ENCODE measurements around the gene RICTOR. TPM values are rescaled to one million over a fixed set of nuclear protein-coding genes. Genes with fewer than 3 reads are reported as not detected.

RICTOR gene
- total and polyA plus RNA-seq, 4 experiments from 2014 or later = 6.7 to 94.9 (median 51.8) TPM

DNA sequence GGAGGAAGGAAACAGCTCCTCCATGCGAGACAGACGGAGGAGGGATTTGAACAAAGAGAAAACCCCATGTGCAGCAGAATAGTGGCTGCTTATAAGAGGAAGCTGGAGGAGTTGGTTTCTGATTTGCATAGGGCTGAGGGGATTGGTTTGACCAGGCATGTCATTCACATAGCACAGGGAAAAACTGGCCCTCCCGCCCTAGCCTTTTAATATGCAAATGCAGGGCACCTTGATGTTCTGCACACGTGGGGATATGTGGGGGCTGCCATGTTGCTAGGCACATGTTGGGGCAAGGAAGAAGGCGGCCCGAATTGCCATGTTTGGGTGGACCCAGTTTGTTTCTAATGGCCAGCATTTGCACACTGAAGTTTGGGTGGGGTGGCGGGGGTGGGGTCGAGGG lies 186.2 kb downstream of the RICTOR start:
- Mint-ChIP-seq H3K36me3 (no peaks in the 10 kb centered on the region), H3K9me3 (peaks cover 0 to 3% (median 2%) of the 10 kb centered on the region in 8 donors), H3K27me3 (peaks cover 12 to 14% of the 10 kb centered on the region in 2 donors), H3K4me1 (peaks cover 0 to 1% (median 0%) of the 10 kb centered on the region in 4 donors), H3K4me3 (no peak overlapping the region), H3K27ac (no peak overlapping the region)
- Histone ChIP-seq H3K9me3 (ENCODE audit: control insufficient read depth in 1 of 2, low read length in 2 of 2) (no peaks in the 10 kb centered on the region), H3K4me3 (ENCODE audit: low read length in 2 of 2) (no peak overlapping the region), H3K4me1 (ENCODE audit: insufficient read depth, low read length) (no peaks in the 10 kb centered on the region), H3K27me3 (ENCODE audit: insufficient read depth, low read length) (peaks cover 5% of the 10 kb centered on the region), H3K27ac (ENCODE audit: low read depth, low read length) (no peak overlapping the region), H3K36me3 (ENCODE audit: insufficient read depth, low read length) (no peaks in the 10 kb centered on the region)
- ChIA-PET POLR2A (ENCODE audit: partially characterized antibody) (no interaction called here), CTCF (ENCODE audit: partially characterized antibody) (no interaction called here)
- no peak for DNase-seq
- intact Hi-C loops (cut with micrococcal nuclease) = no loop called here

Other genes starting within 250 kb of the RICTOR start
- gene OSMR, start 228.4 kb downstream of the RICTOR start, total RNA-seq = not detected
- under 1 TPM in 1 of 2 donors, not detected in 1; 0.37 TPM for gene OSMR, start 228.4 kb downstream of the RICTOR start, polyA plus RNA-seq
- gene FYB1, start 145.2 kb upstream of the RICTOR start, total RNA-seq = 100 to 1,000 TPM; 571 to 596 TPM
- 100 to 1,000 TPM; 184 to 414 TPM for gene FYB1, start 145.2 kb upstream of the RICTOR start, polyA plus RNA-seq

All from CD4-positive, alpha-beta memory T cell (primary cell).